HepG2 (cell line): Measurements from ENCODE around the gene ACAD8. TPM values are rescaled to one million over a fixed set of nuclear protein-coding genes. Genes with fewer than 3 reads are reported as not detected.

Experiments
- ELF3 ChIP-seq: IDR thresholded peaks from 2 replicates; pipeline ENCODE4 v1.6.1; 2016; ENCODE audit warnings: missing genetic modification reagents, missing compliant biosample characterization
- GPN1 ChIP-seq: sonication (generic); formaldehyde crosslinking; IDR thresholded peaks from 2 replicates; pipeline ENCODE4 v1.5.1; 2020; ENCODE audit warnings: missing genetic modification reagents, borderline replicate concordance
- KAT8 ChIP-seq: IDR thresholded peaks from 2 replicates; pipeline ENCODE4 v1.6.1; 2016; ENCODE audit warnings: missing genetic modification reagents, missing compliant biosample characterization
- KMT2B ChIP-seq: IDR thresholded peaks from 2 replicates; pipeline ENCODE4 v1.6.1; 2016; ENCODE audit warnings: missing genetic modification reagents, missing compliant biosample characterization
- NFE2L2 ChIP-seq: fragments of 150-350 bp; IDR thresholded peaks from 2 replicates; pipeline ENCODE4 v1.6.1; 2014; ENCODE audit warnings: low read length
- PHF8 ChIP-seq: sonication (generic); formaldehyde crosslinking; IDR thresholded peaks from 2 replicates; pipeline ENCODE4 v1.5.0; 2020; ENCODE audit warnings: missing genetic modification reagents
- SOX13 ChIP-seq, 3 experiments: fragments of 450-650 bp in 1 of 3; sonication (generic) in 1 of 3; formaldehyde crosslinking in 1 of 3; IDR thresholded peaks in 2 of 3; conservative IDR thresholded peaks in 1 of 3; 2 replicates each; pipeline versions ENCODE4 v1.5.0 to v1.6.1; 2016 to 2020; ENCODE audit warnings: antibody characterized with exemption in 1 of 3, mild to moderate bottlenecking in 1 of 3, missing compliant biosample characterization in 1 of 3, missing genetic modification reagents in 1 of 3, moderate library complexity in 1 of 3
- ZFP62 ChIP-seq: sonication (generic); formaldehyde crosslinking; IDR thresholded peaks from 2 replicates; pipeline ENCODE4 v1.4.0; 2020; ENCODE audit warnings: missing genetic modification reagents
- ZNF20 ChIP-seq: sonication (generic); formaldehyde crosslinking; IDR thresholded peaks from 2 replicates; pipeline ENCODE4 v1.4.0; 2020; ENCODE audit warnings: mild to moderate bottlenecking, moderate library complexity, missing genetic modification reagents
- ZNF510 ChIP-seq: sonication (generic); formaldehyde crosslinking; IDR thresholded peaks from 2 replicates; pipeline ENCODE4 v1.4.0; 2020; ENCODE audit warnings: low read depth, mild to moderate bottlenecking, missing genetic modification reagents
- ZNF670 ChIP-seq: sonication (generic); formaldehyde crosslinking; IDR thresholded peaks from 2 replicates; pipeline ENCODE4 v1.8.0; 2022; ENCODE audit warnings: mild to moderate bottlenecking, missing genetic modification reagents, borderline replicate concordance
- ZNF782 ChIP-seq: sonication (generic); formaldehyde crosslinking; IDR thresholded peaks from 2 replicates; pipeline ENCODE4 v1.4.0; 2020; ENCODE audit warnings: missing genetic modification reagents, mild to moderate bottlenecking, borderline replicate concordance
- polyA plus RNA-seq, 8 experiments: library from polyadenylated mRNA; depleted of rRNA in 3 of 8; stranded (reverse) in 7 of 8; unstranded in 1 of 8; fragments of >200 nt; fragmentation: Illumina TruSeq in 4 of 8; extraction: Trizol in 4 of 8; gene quantifications; 2 replicates each; pipeline versions ENCODE4 v1.2.1 to v1.2.3, GENCODE V29; 2011 to 2016; ENCODE audit warnings: low read depth in 4 of 8, missing spikeins in 1 of 8, mixed read lengths in 1 of 8; ENCODE audit not compliant: insufficient read depth in 1 of 8
- total RNA-seq, 5 experiments: library from RNA; depleted of rRNA; stranded (reverse); fragments of >200 nt; fragmentation: Illumina TruSeq; extraction: Trizol; gene quantifications; 2 replicates each; pipeline ENCODE4 v1.2.3, GENCODE V29; 2016; ENCODE audit warnings: low read depth in 1 of 5
- TF ChIP-seq, protein P1 (sequence below): sonication (generic); formaldehyde crosslinking; IDR thresholded peaks from 2 replicates; pipeline ENCODE4 v1.5.1; 2020; ENCODE audit warnings: mild to moderate bottlenecking, missing genetic modification reagents, moderate library complexity
- TF ChIP-seq, protein P2 (sequence below): sonication (generic); formaldehyde crosslinking; IDR thresholded peaks from 2 replicates; pipeline ENCODE4 v1.9.0; 2021; ENCODE audit warnings: mild to moderate bottlenecking, missing genetic modification reagents
- TF ChIP-seq, protein P3 (sequence below): sonication (generic); formaldehyde crosslinking; IDR thresholded peaks from 2 replicates; pipeline ENCODE4 v1.4.0; 2020; ENCODE audit warnings: mild to moderate bottlenecking, missing genetic modification reagents

The ACAD8 gene
- total and polyA plus RNA-seq, 2 of the 13 experiments (the other 11 are each of a cell fraction or from before 2014, with no cell fraction given) = 13.5 to 20.3 TPM

DNA sequence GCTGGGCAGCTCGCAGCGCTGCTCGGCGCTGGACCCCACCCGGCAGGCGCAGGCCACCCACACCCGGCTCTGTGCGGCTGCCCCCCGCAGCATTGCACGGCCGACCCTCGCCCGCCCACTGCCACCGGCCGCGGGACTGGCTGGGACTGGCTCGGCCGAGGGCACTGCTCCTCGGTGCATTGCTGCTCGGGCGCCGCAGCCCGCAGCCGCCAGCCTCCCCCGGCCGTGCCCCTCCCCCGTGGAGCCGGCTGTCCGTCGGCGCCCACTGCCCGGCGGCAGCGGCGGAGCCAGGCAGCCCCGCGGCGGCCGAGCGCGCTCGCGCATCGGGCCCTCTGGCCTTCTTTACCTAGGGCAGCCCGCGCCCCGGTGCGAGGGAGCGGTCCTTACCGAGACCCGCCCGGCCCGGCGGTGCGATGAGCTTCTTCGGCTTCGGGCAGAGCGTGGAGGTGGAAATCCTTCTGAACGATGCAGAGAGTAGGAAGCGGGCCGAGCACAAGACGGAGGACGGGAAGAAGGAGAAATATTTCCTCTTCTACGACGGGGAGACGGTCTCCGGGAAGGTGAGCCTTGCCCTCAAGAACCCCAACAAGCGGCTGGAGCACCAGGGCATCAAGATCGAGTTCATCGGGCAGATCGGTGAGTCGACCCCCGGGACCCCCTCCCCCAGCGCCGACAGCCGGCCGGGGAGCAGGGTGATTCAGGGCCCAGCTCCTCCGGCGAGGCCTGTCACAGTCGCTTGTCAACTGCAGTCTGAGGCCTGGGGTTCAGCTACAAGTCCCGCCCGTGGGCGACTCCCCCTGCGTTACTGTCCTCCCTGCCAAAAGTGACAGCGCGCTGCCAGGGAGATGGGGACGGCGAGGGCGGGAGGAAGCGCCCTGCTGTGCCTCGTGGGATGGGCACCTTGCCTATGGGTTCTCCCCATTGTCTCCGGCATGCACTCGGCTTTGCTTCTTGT is 28.4 kb upstream of the ACAD8 start (continued):
- TF ChIP-seq, protein P1, sequence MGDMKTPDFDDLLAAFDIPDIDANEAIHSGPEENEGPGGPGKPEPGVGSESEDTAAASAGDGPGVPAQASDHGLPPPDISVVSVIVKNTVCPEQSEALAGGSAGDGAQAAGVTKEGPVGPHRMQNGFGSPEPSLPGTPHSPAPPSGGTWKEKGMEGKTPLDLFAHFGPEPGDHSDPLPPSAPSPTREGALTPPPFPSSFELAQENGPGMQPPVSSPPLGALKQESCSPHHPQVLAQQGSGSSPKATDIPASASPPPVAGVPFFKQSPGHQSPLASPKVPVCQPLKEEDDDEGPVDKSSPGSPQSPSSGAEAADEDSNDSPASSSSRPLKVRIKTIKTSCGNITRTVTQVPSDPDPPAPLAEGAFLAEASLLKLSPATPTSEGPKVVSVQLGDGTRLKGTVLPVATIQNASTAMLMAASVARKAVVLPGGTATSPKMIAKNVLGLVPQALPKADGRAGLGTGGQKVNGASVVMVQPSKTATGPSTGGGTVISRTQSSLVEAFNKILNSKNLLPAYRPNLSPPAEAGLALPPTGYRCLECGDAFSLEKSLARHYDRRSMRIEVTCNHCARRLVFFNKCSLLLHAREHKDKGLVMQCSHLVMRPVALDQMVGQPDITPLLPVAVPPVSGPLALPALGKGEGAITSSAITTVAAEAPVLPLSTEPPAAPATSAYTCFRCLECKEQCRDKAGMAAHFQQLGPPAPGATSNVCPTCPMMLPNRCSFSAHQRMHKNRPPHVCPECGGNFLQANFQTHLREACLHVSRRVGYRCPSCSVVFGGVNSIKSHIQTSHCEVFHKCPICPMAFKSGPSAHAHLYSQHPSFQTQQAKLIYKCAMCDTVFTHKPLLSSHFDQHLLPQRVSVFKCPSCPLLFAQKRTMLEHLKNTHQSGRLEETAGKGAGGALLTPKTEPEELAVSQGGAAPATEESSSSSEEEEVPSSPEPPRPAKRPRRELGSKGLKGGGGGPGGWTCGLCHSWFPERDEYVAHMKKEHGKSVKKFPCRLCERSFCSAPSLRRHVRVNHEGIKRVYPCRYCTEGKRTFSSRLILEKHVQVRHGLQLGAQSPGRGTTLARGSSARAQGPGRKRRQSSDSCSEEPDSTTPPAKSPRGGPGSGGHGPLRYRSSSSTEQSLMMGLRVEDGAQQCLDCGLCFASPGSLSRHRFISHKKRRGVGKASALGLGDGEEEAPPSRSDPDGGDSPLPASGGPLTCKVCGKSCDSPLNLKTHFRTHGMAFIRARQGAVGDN = peak; percentile 43
- TF ChIP-seq ZNF20 (CRISPR knock-in tag) = peak; percentile 33; the same call in 1 of the 2 replicates
- TF ChIP-seq PHF8 = 0 out of 2 replicates have a peak, but pooled peaks have one; percentile 1
- TF ChIP-seq NFE2L2 = no peak
- TF ChIP-seq ZNF670 (CRISPR knock-in tag) = peak; percentile 60; the same call in 1 of the 2 replicates
- TF ChIP-seq KAT8 (CRISPR knock-in tag) = no peak
- no peak for TF ChIP-seq ELF3
- TF ChIP-seq, protein P2, sequence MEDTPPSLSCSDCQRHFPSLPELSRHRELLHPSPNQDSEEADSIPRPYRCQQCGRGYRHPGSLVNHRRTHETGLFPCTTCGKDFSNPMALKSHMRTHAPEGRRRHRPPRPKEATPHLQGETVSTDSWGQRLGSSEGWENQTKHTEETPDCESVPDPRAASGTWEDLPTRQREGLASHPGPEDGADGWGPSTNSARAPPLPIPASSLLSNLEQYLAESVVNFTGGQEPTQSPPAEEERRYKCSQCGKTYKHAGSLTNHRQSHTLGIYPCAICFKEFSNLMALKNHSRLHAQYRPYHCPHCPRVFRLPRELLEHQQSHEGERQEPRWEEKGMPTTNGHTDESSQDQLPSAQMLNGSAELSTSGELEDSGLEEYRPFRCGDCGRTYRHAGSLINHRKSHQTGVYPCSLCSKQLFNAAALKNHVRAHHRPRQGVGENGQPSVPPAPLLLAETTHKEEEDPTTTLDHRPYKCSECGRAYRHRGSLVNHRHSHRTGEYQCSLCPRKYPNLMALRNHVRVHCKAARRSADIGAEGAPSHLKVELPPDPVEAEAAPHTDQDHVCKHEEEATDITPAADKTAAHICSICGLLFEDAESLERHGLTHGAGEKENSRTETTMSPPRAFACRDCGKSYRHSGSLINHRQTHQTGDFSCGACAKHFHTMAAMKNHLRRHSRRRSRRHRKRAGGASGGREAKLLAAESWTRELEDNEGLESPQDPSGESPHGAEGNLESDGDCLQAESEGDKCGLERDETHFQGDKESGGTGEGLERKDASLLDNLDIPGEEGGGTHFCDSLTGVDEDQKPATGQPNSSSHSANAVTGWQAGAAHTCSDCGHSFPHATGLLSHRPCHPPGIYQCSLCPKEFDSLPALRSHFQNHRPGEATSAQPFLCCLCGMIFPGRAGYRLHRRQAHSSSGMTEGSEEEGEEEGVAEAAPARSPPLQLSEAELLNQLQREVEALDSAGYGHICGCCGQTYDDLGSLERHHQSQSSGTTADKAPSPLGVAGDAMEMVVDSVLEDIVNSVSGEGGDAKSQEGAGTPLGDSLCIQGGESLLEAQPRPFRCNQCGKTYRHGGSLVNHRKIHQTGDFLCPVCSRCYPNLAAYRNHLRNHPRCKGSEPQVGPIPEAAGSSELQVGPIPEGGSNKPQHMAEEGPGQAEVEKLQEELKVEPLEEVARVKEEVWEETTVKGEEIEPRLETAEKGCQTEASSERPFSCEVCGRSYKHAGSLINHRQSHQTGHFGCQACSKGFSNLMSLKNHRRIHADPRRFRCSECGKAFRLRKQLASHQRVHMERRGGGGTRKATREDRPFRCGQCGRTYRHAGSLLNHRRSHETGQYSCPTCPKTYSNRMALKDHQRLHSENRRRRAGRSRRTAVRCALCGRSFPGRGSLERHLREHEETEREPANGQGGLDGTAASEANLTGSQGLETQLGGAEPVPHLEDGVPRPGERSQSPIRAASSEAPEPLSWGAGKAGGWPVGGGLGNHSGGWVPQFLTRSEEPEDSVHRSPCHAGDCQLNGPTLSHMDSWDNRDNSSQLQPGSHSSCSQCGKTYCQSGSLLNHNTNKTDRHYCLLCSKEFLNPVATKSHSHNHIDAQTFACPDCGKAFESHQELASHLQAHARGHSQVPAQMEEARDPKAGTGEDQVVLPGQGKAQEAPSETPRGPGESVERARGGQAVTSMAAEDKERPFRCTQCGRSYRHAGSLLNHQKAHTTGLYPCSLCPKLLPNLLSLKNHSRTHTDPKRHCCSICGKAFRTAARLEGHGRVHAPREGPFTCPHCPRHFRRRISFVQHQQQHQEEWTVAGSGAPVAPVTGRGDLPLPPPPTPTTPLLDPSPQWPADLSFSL (CRISPR knock-in tag) = no peak
- 0 out of 2 replicates have a peak, but pooled peaks have one; percentile 54 for TF ChIP-seq ZNF782 (CRISPR knock-in tag)
- TF ChIP-seq SOX13 (IDR thresholded peaks at IDR 0.05) = no peak
- no peak for TF ChIP-seq SOX13 (CRISPR knock-in tag; conservative IDR thresholded peaks at IDR 0.05 in 1 of 2, IDR thresholded peaks at IDR 0.05 in 1 of 2)
- no peak for TF ChIP-seq ZFP62 (CRISPR knock-in tag)
- no peak for TF ChIP-seq GPN1 (CRISPR knock-in tag)
- TF ChIP-seq, protein P3, sequence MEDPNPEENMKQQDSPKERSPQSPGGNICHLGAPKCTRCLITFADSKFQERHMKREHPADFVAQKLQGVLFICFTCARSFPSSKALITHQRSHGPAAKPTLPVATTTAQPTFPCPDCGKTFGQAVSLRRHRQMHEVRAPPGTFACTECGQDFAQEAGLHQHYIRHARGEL = no peak
- 0 out of 2 replicates have a peak, but pooled peaks have one; percentile 13 for TF ChIP-seq KMT2B (CRISPR knock-in tag)
- TF ChIP-seq ZNF510 = no peak
